Esophagus squamous epithelium (tissue), 5 donors: ENCODE results near the gene CAMTA1. TPM values are rescaled to one million over a fixed set of nuclear protein-coding genes. Genes with fewer than 3 reads are reported as not detected.

Experiments
- DNase-seq: peaks from one replicate; lab custom pipeline; 2025; lab: John Stamatoyannopoulos, UW
- H3K27ac ChIP-seq, 4 donors: fragments of 200-600 bp; sonication (generic); one replicate each; pipeline ENCODE4 v1.5.1; 2016 to 2019; ENCODE audit warnings: mild to moderate bottlenecking in 1 of 4
- H3K27me3 ChIP-seq, 4 donors: fragments of 200-600 bp; sonication (generic); 1 replicate in 3 of 4; 2 replicates in 1 of 4; pipeline versions ENCODE4 v1.5.1 to v1.6.0; 2017 to 2021; ENCODE audit warnings: antibody characterized with exemption in 1 of 4
- H3K36me3 ChIP-seq, 3 donors: fragments of 200-600 bp; sonication (generic); one replicate each; pipeline ENCODE4 v1.5.1; 2016 to 2019
- H3K4me1 ChIP-seq, 3 donors: fragments of 200-600 bp; sonication (generic); one replicate each; pipeline ENCODE4 v1.5.1; 2017 to 2019
- H3K4me3 ChIP-seq, 4 donors: fragments of 200-600 bp; sonication (generic); 1 replicate in 3 of 4; 2 replicates in 1 of 4; pipeline ENCODE4 v1.5.1; 2016 to 2019; ENCODE audit warnings: mild to moderate bottlenecking in 2 of 4, moderate library complexity in 1 of 4
- H3K9me3 ChIP-seq, 3 donors: fragments of 200-600 bp; sonication (generic); one replicate each; pipeline ENCODE4 v1.5.1; 2016 to 2019
- CTCF ChIP-seq, 6 experiments: fragments of 450-650 bp in 4 of 6; fragments of 200-600 bp in 2 of 6; sonication (generic) in 2 of 6; IDR thresholded peaks; one replicate each; pipeline ENCODE4 v1.5.1; 2016 to 2019; ENCODE audit warnings: antibody characterized with exemption in 6 of 6, mild to moderate bottlenecking in 4 of 6, moderate library complexity in 4 of 6
- POLR2A ChIP-seq, 4 donors: fragments of 450-650 bp; IDR thresholded peaks; one replicate each; pipeline ENCODE4 v1.6.1; 2017; ENCODE audit warnings: antibody characterized with exemption in 4 of 4, mild to moderate bottlenecking in 4 of 4, moderate library complexity in 3 of 4
- WGBS, 2 donors: methylation state at CpG; one replicate each; pipeline ENCODE4 v1.1.5; 2018; 5-methylcytosine and 5-hydroxymethylcytosine counted together
- intact Hi-C: fragments of 100-400 bp; cut with DNase I; formaldehyde crosslinking; loops from one replicate; pipeline ENCODE4 v1.15.0; 2022
- total RNA-seq, 4 donors: library from RNA; depleted of rRNA; stranded (reverse); fragments of >200 nt; gene quantifications; one replicate each; pipeline ENCODE4 v1.1.0, GENCODE V29; 2016
- donor health status: DM: yes; HTN: yes; CAD: no.

Gene CAMTA1
- total RNA-seq, 4 donors from 2014 or later = 31.3 to 77.4 (median 45.9) TPM

GRCh38 chr1:7084232-7084894, 299.1 kb downstream of the CAMTA1 start:
- no peaks in the 10 kb centered on the region for H3K4me1 ChIP-seq
- intact Hi-C loops = no loop called here
- no peak overlapping the region for H3K4me3 ChIP-seq
- no peak for TF ChIP-seq CTCF (IDR thresholded peaks at IDR 0.05)
- TF ChIP-seq POLR2A (IDR thresholded peaks at IDR 0.05) = no peak
- H3K9me3 ChIP-seq = peaks cover 0 to 12% (median 11%) of the 10 kb centered on the region in 3 donors
- no peak overlapping the region for H3K27ac ChIP-seq
- H3K36me3 ChIP-seq = no peaks in the 10 kb centered on the region
- 61 to 62% methylated on average over 9 to 13 of the region's 17 CpGs for WGBS, 2 donors
- peaks cover 0 to 35% (median 0%) of the 10 kb centered on the region in 4 donors for H3K27me3 ChIP-seq
- no peak for DNase-seq

- no peak overlapping the region for H3K27ac ChIP-seq
- no peaks in the 10 kb centered on the region for H3K36me3 ChIP-seq
- H3K4me3 ChIP-seq = no peak overlapping the region
- TF ChIP-seq CTCF (IDR thresholded peaks at IDR 0.05) (no peak), POLR2A (IDR thresholded peaks at IDR 0.05) (no peak)
- DNase-seq = no peak
- H3K27me3 ChIP-seq = peaks cover 0 to 35% (median 0%) of the 10 kb centered on the region in 4 donors
- peaks cover 0 to under 1% (median 0%) of the 10 kb centered on the region in 3 donors for H3K9me3 ChIP-seq
- intact Hi-C loops = no loop called here
- 10 to 53% methylated on average over 2 to 3 of the region's 6 CpGs for WGBS, 2 donors
- H3K4me1 ChIP-seq = no peaks in the 10 kb centered on the region
Measured at GRCh38 chr1:7085521-7085920, 300.3 kb downstream of the CAMTA1 start.

- DNase-seq = no peak
- TF ChIP-seq POLR2A (IDR thresholded peaks at IDR 0.05) (no peak), CTCF (IDR thresholded peaks at IDR 0.05) (no peak)
- H3K4me3 ChIP-seq = no peak overlapping the region
Measured at GRCh38 chr1:7086106-7086505, 300.9 kb downstream of the CAMTA1 start.

GRCh38 chr1:7087888-7088287, 302.6 kb downstream of the CAMTA1 start:
- Histone ChIP-seq H3K9me3 (no peaks in the 10 kb centered on the region), H3K27ac (no peak overlapping the region), H3K4me3 (no peak overlapping the region), H3K27me3 (peaks cover 0 to 42% (median 0%) of the 10 kb centered on the region in 4 donors), H3K4me1 (no peaks in the 10 kb centered on the region), H3K36me3 (no peaks in the 10 kb centered on the region)
- WGBS, 2 donors = 74 to 98% methylated on average over 5 of the region's 9 CpGs
- intact Hi-C loops = no loop called here
- TF ChIP-seq POLR2A (IDR thresholded peaks at IDR 0.05) = no peak
- TF ChIP-seq CTCF (IDR thresholded peaks at IDR 0.05) = no peak
- DNase-seq = no peak

More at GRCh38 chr1:7086106-7086505, 300.9 kb downstream of the CAMTA1 start:
- Histone ChIP-seq H3K9me3 (no peaks in the 10 kb centered on the region), H3K4me1 (no peaks in the 10 kb centered on the region), H3K27me3 (peaks cover 0 to 35% (median 0%) of the 10 kb centered on the region in 4 donors), H3K36me3 (no peaks in the 10 kb centered on the region), H3K27ac (no peak overlapping the region)
- intact Hi-C loops = no loop called here
- 71 to 72% methylated on average over 6 to 10 of the region's 11 CpGs for WGBS, 2 donors

GRCh38 chr1:7089497-7089896, 304.2 kb downstream of the CAMTA1 start:
- Histone ChIP-seq H3K27me3 (peaks cover 0 to 53% (median 0%) of the 10 kb centered on the region in 4 donors), H3K36me3 (no peaks in the 10 kb centered on the region), H3K9me3 (no peaks in the 10 kb centered on the region), H3K4me1 (no peaks in the 10 kb centered on the region), H3K27ac (no peak overlapping the region), H3K4me3 (no peak overlapping the region)
- DNase-seq = no peak
- intact Hi-C loops = no loop called here
- no peak for TF ChIP-seq CTCF (IDR thresholded peaks at IDR 0.05)
- TF ChIP-seq POLR2A (IDR thresholded peaks at IDR 0.05) = no peak
- WGBS, 2 donors = 21 to 50% methylated on average over 3 of the region's 5 CpGs
